ENCODE measurements around the gene CALML6.

DNA sequence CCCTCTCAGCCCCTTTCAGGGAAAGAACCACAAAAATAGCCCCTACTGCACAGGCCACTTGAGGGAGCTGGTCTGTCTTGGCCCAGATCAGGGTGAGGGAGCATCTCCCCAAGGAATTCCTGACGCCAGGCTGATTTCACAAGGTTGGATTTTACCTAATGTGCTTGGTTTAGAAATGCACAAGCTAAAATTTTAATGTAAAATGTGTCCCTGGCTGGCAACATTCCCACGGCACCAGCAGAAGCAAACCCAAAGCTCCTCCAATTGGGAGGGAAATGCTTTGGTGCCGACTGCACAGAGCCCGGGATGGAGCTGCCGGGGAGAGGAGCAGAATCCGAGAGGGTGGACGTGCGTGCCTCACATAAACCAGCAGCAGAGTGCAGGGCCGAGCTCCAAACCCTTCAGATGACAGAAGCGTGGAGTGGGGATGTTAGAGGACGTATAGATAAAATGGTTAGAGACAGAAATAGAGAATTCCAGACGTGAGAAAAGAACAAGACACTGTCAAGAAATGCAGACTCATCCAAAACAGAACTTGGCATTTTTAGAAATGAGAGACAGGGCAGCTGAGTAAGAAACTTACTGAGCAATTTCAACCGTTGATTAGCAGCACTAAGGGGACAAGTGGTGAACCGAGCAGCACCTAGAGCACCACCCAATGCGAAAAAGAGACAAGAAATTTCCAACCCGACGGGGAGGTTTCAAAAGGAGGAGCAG is 45.6 kb downstream of the CALML6 start:
- TF ChIP-seq, protein P1, sequence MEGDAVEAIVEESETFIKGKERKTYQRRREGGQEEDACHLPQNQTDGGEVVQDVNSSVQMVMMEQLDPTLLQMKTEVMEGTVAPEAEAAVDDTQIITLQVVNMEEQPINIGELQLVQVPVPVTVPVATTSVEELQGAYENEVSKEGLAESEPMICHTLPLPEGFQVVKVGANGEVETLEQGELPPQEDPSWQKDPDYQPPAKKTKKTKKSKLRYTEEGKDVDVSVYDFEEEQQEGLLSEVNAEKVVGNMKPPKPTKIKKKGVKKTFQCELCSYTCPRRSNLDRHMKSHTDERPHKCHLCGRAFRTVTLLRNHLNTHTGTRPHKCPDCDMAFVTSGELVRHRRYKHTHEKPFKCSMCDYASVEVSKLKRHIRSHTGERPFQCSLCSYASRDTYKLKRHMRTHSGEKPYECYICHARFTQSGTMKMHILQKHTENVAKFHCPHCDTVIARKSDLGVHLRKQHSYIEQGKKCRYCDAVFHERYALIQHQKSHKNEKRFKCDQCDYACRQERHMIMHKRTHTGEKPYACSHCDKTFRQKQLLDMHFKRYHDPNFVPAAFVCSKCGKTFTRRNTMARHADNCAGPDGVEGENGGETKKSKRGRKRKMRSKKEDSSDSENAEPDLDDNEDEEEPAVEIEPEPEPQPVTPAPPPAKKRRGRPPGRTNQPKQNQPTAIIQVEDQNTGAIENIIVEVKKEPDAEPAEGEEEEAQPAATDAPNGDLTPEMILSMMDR (conservative IDR thresholded peaks at IDR 0.05; ENCODE audit: low read length), result no peak
- TF ChIP-seq EZH2phosphoT487 (IDR thresholded peaks at IDR 0.05; ENCODE audit: borderline replicate concordance, low read depth, low read length), result no peak

Measured in OCI-LY7 (cell line).